ENCODE measurements around the gene MICB.
"Not testable (repeated sequence)": the region's sequence is repeated elsewhere in the genome, so short reads cannot be mapped to it uniquely, and the experiment has no call there.

Gene MICB

DNA sequence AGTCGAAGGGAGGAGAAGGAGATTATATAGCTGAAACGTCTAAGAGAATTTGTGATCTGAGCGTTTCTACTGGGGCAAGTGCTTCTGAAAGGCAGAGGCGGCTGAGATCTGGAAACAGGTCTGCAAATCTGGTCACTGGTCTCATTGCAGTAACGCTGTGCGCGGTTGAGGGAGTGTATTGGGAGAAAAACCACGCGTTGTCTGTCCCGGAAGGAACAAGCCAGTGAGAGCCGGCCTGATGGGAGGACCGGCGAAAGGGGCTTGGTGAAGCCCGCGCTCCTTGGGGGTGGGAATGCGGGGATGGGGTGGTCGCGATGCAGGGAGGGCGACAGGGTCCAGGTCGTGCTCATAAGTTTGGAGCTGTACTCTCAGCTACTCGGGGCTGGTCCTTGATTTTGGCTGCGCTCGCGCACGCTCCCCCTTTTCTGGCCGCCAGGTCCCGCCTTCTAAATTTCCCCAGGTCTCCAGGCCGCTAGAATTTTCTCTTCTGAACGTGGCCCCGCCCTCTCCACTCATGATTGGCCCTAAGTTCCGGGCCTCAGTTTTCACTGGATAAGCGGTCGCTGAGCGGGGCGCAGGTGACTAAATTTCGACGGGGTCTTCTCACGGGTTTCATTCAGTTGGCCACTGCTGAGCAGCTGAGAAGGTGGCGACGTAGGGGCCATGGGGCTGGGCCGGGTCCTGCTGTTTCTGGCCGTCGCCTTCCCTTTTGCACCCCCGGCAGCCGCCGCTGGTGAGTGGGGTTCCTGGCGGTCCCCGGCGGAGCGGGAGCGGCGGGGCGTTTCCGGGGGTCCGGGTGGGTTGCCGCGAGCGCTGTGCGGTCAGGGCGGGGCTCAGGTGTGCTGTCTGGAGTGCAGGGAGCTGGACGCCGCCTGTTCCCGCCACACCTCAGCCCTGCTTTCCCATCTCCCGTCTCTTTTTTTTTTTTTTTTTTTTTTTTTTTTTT lies at the start of gene MICB:
TSS of gene MICB (plus strand) at position 615 of the 946 bp plus-strand sequence. CDS start at position 664, 49 bp downstream.
- DNase-seq: peak; percentile 93

GRCh38 chr6:31450751-31451150 lies 47.2 kb upstream of the MICB start:
- no peak for DNase-seq

DNA sequence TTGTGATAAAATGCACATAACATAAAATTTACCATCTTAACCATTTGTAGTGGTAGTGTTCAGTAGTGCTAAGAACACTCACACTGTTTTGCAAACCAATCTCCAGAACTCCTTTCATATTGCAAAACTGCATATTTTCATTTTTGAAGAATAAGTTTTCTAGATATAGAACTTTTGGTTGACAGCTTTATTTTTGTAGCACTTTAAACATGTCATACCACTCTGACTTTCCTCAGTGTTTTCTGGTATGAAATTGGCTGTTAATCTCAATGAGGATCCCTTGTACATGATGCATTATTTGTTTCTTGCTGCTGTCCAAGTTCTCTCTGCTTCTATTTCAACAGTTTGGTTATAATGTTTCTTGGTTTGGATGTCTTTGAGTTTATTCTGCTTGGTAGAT lies 45.1 kb upstream of the MICB start:
- no peak for DNase-seq

GRCh38 chr6:31453259-31453658 lies 44.7 kb upstream of the MICB start:
- DNase-seq: no peak

DNA sequence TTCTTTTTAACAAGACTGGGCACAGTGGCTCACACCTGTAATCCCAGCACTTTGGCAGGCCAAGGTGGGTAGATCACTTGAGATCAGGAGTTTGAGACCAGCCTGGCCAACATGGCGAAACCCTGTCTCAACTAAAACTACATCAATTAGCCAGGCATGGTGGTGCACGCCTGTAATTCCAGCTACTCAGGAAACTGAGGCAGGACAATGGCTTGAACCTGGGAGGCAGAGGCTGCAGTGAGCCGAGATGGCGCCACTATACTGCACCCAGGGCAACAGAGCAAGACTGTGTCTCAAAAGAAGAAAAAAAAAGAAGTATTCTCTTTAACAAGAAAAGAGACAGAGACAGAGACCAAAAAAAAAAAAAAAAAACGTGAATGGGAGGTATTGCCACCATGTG lies 38.1 kb upstream of the MICB start:
- not testable (repeated sequence) for DNase-seq

- no peak for DNase-seq
Measured at GRCh38 chr6:31460361-31461025, 37.5 kb upstream of the MICB start.

GRCh38 chr6:31462026-31462963 lies 35.6 kb upstream of the MICB start:
- DNase-seq: no peak

GRCh38 chr6:31462964-31463870 lies 34.7 kb upstream of the MICB start:
- peak; percentile 87 for DNase-seq

DNA sequence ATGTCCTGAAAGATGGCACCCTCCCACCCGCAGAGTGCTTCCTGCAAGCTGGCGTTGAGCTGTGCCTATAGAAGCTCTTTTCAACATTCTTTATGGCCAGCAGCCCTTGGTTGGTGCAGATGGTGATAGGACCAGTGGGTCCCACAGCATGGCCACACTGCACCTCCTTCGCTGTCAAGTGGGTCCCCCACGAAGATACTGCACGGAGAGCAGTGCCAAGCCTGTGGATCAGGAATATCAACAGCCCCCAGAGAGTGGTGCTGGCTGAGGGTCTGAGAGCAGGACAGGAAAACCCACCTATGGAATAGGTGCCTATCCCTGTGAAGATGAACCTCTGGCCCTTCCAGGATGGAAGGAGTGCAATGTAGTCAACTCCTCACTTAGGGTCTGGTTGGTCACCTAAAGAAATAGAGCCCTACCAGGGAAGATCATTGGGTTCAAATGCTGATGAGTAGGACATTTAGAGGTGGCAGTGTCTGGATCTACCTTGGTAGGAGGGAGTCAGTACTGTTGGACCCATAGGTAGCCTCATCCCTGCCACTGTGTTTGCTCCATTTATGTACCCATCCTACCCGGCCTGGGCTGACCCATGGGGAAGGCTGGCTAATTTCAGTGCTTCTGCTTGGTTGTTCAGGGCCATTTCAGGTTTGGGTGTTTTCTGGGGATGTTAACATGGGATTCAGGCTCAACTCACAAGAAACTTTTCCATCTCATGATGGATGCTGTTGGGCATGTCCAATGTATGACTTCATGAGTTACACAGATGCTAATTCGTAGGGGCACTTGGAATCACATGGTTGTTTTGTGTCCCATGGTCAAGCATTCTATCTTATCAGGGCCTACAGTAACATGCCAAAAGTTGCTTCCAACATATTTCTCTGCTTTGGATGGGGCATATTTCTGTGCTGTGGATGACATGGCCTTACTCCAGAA lies 33.4 kb upstream of the MICB start:
- no peak for DNase-seq

GRCh38 chr6:31465185-31465536 lies 32.8 kb upstream of the MICB start:
- DNase-seq: no peak

GRCh38 chr6:31465718-31466117 lies 32.2 kb upstream of the MICB start:
- DNase-seq: no peak

DNA sequence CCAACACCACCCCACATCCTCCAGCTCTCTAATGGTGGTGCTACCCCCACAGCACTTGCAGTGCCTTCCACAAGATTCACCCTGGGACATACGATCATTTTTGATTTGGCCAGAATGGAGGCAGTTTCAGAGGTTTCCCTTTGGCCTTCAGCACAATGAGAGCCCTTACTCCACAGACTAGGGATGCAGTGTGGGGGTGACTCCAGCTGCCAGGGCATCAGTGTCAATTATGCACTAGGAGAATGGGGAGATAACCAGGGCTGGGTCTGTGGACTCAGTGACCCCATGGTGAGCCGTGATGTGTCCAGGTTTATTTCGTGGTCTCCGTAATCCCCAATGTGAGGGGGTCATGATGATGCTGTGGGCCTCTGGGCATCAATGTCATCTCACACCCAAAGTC lies 31.5 kb upstream of the MICB start:
- DNase-seq: no peak

DNA sequence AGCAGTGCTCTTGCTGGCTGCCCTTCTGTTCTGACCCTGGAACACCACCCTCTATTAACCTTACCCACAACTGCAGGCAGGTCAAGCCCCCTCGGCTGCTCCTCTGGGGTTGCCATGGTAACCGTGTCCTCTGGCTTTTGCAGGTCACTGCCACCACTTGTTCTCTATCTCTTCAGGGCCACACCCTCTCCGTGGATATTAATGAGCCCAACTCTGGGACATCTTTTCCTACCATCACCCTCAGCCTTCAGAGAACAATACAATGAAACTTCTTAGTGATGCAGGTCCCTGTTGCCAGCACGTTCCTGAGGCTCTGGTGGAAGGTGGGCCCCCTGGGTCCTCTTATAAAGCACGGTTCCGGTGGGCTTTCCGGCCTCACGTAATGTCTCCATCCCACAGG lies 30.8 kb upstream of the MICB start:
- DNase-seq: no peak

DNA sequence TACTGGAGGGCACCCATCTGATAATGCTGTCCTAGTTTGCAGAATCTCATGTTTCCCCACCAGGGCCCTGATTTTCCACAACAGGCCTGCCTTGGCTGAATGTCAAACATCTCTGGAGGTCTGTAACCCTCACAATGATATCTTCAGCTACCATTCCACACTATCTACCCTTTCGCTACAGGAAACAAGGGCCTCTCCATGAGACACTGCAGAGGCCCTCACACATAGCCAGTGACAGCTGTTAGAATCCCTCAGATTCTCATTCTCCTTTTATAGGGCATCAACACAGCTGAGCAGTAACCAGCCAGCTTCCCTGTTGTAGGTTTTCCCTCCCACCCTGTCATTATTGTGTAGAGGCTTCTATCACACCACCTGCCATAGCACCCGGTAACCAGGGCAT lies 29.6 kb upstream of the MICB start:
- no peak for DNase-seq

- no peak for DNase-seq
Measured at GRCh38 chr6:31470801-31471200, 27.1 kb upstream of the MICB start.

DNA sequence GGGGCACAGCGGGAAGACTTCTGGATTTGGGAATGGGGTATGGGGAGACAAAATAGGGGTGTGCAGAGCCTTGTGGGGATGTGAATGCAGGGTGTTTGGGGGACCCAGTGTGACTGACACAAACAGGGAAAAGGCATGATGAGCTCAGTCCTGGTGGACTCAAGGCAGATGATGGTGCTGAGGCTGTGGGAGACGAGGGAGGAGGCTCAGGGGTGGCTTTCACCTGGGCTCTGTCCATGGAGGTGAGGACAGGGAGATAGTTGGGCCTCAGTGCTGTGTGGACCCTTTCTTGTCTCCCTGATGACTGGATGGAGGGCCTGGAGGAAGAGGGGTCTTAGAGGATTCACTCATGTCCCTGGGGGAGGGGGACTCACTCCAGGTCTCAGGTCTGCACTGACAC lies 26.2 kb upstream of the MICB start:
- DNase-seq: no peak

DNA sequence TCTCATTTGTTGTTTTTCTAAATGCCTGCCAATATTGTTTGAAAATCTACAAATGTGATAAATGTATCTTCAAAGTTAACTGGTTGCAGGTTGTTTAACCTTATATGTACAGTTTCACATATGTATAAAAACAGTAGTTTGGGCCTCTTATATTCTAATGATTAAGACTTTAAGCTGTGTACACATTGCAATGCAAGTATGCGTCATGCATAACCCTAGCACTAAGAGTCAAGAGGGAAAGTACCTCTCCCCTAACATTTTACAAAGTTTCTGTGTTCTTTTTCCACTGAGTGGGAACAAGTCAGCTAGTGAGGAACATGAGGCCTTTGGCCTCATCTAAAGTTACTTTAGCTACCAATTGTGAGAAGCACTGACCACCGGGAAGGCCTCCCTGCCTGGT lies 25.7 kb upstream of the MICB start:
- no peak for DNase-seq

- no peak for DNase-seq
Measured at GRCh38 chr6:31473244-31473643, 24.7 kb upstream of the MICB start.

DNA sequence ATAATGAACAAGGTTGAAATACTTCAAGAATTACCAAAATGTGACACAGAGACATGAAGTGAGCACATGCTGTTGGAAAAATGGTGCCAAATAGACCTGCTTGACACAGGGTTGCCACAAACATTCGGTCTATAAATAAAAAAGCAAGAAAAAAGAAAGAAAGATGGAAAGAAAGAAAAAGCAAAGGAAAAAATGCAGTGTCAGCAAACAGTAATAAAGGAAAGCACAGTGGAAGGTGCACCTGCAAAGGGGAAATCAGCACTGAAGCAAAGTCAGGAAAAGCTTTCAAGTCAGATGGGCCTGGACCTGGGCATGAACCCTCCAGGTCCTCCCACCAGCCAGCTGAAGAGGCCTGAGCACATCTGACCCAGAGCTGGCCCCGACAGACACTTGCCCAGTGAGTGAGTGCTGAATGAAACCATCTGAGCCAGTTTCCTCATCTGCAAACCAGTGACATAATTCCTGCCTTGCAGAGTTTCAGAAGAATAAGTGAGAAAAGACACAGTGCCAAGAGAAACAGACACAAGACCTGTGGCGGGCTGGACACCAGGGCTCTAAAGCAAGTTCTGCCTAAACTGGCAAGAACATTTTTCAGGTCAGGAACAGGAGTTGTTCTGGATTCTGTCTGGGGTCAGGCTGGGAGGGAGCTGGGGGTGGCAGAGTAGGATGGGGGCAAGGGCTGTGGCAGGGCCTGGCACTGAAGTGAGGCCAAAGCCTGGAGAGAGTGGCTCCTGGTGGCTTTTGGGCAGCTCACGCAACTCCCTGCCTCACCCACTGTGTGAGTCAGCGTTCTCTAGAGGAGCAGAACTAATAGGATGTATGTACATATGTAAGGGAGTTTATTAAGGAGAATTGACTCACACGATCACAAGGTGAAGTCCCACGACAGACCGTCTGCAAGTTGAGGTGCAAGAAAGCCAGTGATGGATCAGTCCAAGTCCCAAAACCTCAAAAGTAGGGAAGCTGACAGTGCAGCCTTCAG lies 23.9 kb upstream of the MICB start:
- DNase-seq: no peak

GRCh38 chr6:31474871-31475286 lies 23.1 kb upstream of the MICB start:
- DNase-seq: no peak

Data from DMS79 treated with DMSO at 0.1 percent for 48 hours (cell line).